Neural crest cell (in vitro differentiated cells): ENCODE data around the gene PLOD2. TPM values are rescaled to one million over a fixed set of nuclear protein-coding genes. Genes with fewer than 3 reads are reported as not detected.

ENCODE experiments used
- DNase-seq: peaks from one replicate; pipeline ENCODE4 v3.0.0; 2021; ENCODE audit warnings: low read depth, mixed read lengths, low spot score
- H3K27ac Mint-ChIP-seq: one replicate; pipeline ENCODE4 v1.8.0; 2021; ENCODE audit warnings: mild to moderate bottlenecking, mixed read lengths; ENCODE audit not compliant: unreplicated experiment
- H3K27me3 Mint-ChIP-seq: 2 replicates; pipeline ENCODE4 v1.8.0; 2021; ENCODE audit warnings: low read depth, mild to moderate bottlenecking, mixed read lengths
- H3K36me3 Mint-ChIP-seq: 2 replicates; pipeline ENCODE4 v1.8.0; 2021; ENCODE audit warnings: low read depth, mild to moderate bottlenecking, mixed read lengths
- H3K4me1 Mint-ChIP-seq: 2 replicates; pipeline ENCODE4 v1.8.0; 2021; ENCODE audit warnings: mixed read lengths
- H3K4me3 Mint-ChIP-seq: one replicate; pipeline ENCODE4 v1.8.0; 2021; ENCODE audit warnings: mild to moderate bottlenecking, mixed read lengths
- H3K9me3 Mint-ChIP-seq: 2 replicates; pipeline ENCODE4 v1.8.0; 2021; ENCODE audit warnings: mixed read lengths
- total RNA-seq: library from RNA; stranded (reverse); gene quantifications from 2 replicates; pipeline ENCODE4 v1.2.1, GENCODE V29; 2021
- TF ChIP-seq, protein P1 (sequence below): fragments of 200-600 bp; sonication (generic); conservative IDR thresholded peaks from 2 replicates; pipeline ENCODE4 v1.5.0; 2021; ENCODE audit warnings: antibody characterized with exemption, mild to moderate bottlenecking

PLOD2 gene
- total RNA-seq, 1 donor from 2014 or later, result 12.7 TPM

DNA sequence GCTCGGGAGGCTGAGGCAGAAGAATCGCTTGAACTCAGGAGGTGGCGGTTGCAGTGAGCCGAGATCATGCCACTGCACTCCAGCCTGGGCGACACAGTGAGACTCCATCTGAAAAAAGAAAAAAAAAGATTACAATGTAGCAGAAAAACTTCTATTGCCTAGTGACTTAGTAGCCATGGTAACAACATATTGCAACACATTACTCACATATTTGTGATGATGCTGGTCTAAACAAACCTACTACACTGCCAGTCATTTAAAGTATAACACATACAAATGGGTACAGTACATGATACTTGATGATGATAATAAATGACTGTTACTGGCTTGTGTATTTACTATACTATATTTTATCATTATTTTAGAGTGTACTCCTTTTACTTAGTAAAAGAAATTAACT lies 125.6 kb downstream of the PLOD2 start:
- TF ChIP-seq, protein P1, sequence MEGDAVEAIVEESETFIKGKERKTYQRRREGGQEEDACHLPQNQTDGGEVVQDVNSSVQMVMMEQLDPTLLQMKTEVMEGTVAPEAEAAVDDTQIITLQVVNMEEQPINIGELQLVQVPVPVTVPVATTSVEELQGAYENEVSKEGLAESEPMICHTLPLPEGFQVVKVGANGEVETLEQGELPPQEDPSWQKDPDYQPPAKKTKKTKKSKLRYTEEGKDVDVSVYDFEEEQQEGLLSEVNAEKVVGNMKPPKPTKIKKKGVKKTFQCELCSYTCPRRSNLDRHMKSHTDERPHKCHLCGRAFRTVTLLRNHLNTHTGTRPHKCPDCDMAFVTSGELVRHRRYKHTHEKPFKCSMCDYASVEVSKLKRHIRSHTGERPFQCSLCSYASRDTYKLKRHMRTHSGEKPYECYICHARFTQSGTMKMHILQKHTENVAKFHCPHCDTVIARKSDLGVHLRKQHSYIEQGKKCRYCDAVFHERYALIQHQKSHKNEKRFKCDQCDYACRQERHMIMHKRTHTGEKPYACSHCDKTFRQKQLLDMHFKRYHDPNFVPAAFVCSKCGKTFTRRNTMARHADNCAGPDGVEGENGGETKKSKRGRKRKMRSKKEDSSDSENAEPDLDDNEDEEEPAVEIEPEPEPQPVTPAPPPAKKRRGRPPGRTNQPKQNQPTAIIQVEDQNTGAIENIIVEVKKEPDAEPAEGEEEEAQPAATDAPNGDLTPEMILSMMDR, result no peak
- Mint-ChIP-seq H3K36me3 (peaks cover 2% of the 10 kb centered on the region), H3K27me3 (no peaks in the 10 kb centered on the region), H3K4me1 (no peaks in the 10 kb centered on the region), H3K27ac (no peak overlapping the region), H3K9me3 (peaks cover 3% of the 10 kb centered on the region), H3K4me3 (no peak overlapping the region)
- DNase-seq, result no peak

DNA sequence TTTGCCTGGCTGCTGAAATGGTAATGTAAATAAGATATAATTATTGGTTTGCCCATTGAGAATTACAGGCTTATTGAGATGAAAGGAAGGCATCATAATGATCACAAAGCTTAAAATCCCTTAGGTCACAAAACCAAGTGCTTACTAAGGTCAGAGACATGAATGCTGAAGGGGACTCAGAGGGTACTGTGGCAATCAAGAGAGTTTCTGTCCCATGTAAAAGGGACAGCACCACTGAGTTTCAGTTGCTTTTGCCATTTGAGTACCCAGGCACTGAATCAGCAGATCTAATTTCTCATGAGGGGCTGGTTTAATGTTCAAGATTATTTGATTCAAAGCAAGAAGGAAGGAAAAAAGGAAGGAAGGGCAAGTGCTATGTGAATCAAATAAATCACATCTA lies 127.0 kb downstream of the PLOD2 start:
- no peaks in the 10 kb centered on the region for H3K27me3 Mint-ChIP-seq
- peaks cover 2% of the 10 kb centered on the region for H3K36me3 Mint-ChIP-seq
- no peak overlapping the region for H3K4me3 Mint-ChIP-seq
- peaks cover 10% of the 10 kb centered on the region for H3K9me3 Mint-ChIP-seq
- no peaks in the 10 kb centered on the region for H3K4me1 Mint-ChIP-seq
- TF ChIP-seq, protein P1, result no peak
- no peak for DNase-seq
- no peak overlapping the region for H3K27ac Mint-ChIP-seq

DNA sequence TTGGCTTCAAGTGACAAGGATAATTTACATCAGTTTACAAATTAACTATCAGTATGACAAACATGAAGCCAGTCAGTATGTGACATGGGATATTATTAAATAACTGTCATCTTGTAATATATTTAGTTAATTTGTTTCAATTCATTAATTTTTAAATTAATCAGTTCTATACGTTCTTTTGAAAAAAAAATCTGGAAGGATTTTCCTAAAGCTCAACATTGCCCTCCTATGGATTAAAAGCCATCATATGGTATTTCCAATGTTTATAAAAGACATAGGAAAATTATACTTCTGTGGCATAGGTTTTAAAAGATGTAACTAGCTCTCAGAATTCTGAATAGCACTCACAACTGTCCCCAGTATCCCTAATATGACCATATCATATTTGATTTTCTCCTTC lies 134.4 kb downstream of the PLOD2 start:
- Mint-ChIP-seq H3K4me3 (no peak overlapping the region), H3K27ac (no peak overlapping the region), H3K9me3 (peaks cover 10% of the 10 kb centered on the region), H3K27me3 (no peaks in the 10 kb centered on the region), H3K4me1 (no peaks in the 10 kb centered on the region), H3K36me3 (peaks cover 2% of the 10 kb centered on the region)
- TF ChIP-seq, protein P1, result no peak
- no peak for DNase-seq

DNA sequence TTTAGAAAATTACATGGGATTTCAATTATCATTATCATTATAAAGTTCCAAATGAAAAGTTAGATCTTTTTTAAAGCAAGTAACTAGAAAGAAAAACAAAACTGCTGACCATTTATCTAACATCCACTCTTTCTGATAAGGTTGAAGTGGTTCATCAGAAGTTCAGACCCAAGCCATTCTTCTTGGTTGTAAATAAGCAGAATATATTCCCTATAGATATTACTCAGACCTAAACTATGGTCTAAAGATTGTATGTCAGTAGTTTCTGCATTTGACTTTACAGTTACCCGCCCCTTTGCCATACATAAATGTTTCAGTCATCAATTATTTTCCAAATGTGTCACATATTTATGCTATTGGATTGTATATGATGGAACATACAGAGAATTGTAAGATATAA lies 136.7 kb downstream of the PLOD2 start:
- Mint-ChIP-seq H3K9me3 (peaks cover 2% of the 10 kb centered on the region), H3K27me3 (no peaks in the 10 kb centered on the region), H3K4me3 (no peak overlapping the region), H3K36me3 (no peaks in the 10 kb centered on the region), H3K27ac (no peak overlapping the region), H3K4me1 (no peaks in the 10 kb centered on the region)
- TF ChIP-seq, protein P1, result no peak
- no peak for DNase-seq

DNA sequence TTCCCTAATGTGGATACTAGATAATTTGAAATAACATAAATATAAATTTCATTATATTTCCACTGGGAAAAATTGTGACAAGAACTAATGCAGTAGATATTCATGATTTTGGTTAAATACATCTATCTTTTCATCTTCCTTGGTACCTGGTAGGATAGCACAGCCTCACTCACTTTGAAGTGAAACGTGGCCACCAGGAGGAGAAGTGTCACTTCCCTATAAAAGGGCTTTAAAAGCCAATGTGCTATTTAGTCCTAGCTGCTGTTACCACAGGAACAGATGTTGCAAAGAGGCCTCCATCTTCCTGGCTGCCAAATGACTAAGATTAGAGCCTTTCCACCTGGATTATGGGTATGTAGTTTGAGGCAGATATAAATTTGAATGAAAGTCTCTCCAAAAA lies 140.0 kb downstream of the PLOD2 start:
- Mint-ChIP-seq H3K27ac (no peak overlapping the region), H3K4me1 (peaks cover 6% of the 10 kb centered on the region), H3K9me3 (no peaks in the 10 kb centered on the region), H3K36me3 (no peaks in the 10 kb centered on the region), H3K27me3 (no peaks in the 10 kb centered on the region), H3K4me3 (no peak overlapping the region)
- TF ChIP-seq, protein P1, result peak; percentile 22
- no peak for DNase-seq

DNA sequence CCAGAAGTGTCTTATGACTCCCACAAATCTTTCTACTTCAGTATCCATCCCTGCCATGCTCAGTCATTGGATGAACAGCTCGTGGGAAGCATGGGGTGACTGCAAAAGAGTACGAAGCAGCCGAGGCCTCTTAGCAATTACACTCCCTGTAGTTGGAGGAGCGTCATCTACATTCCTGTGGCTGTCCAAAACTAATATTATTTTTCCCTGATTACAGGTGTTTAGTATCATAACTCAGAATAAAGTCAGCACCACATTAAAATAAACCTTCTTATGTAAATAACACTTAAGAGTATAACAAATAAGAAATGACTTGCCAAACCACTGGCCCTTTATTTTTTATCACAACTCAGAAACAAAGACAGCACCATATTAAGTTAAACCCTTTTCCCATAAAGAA lies 141.5 kb downstream of the PLOD2 start:
- Mint-ChIP-seq H3K27me3 (no peaks in the 10 kb centered on the region), H3K9me3 (no peaks in the 10 kb centered on the region), H3K36me3 (no peaks in the 10 kb centered on the region), H3K4me3 (no peak overlapping the region), H3K4me1 (peaks cover 6% of the 10 kb centered on the region), H3K27ac (no peak overlapping the region)
- TF ChIP-seq, protein P1, result no peak
- DNase-seq, result no peak
